Right atrium auricular region (tissue), 2 donors: ENCODE measurements around the gene GSTK1. TPM values are rescaled to one million over a fixed set of nuclear protein-coding genes. Genes with fewer than 3 reads are reported as not detected.

Source experiments
- DNase-seq: peaks from one replicate; pipeline ENCODE4 v3.0.0-alpha.2; 2019; ENCODE audit warnings: low spot score
- H3K27ac ChIP-seq, 2 donors: fragments of 200-600 bp; sonication (generic); 1 replicate in 1 of 2; 2 replicates in 1 of 2; pipeline ENCODE4 v1.5.1; 2016 to 2019
- H3K27me3 ChIP-seq, 2 donors: fragments of 200-600 bp; sonication (generic); one replicate each; pipeline versions ENCODE4 v1.5.1 to v1.6.0; 2017 to 2019
- H3K36me3 ChIP-seq: fragments of 200-600 bp; sonication (generic); one replicate; pipeline ENCODE4 v1.5.1; 2016
- H3K4me1 ChIP-seq, 2 donors: fragments of 200-600 bp; sonication (generic); one replicate each; pipeline versions ENCODE4 v1.5.1 to v1.6.0; 2017 to 2019
- H3K4me3 ChIP-seq, 2 donors: fragments of 200-600 bp; sonication (generic); 1 replicate in 1 of 2; 2 replicates in 1 of 2; pipeline ENCODE4 v1.5.1; 2017 to 2019; ENCODE audit warnings: mild to moderate bottlenecking in 1 of 2, moderate library complexity in 1 of 2
- H3K9me3 ChIP-seq, 2 donors: fragments of 200-600 bp; sonication (generic); one replicate each; pipeline ENCODE4 v1.5.1; 2019
- total RNA-seq, 2 donors: library from RNA; depleted of rRNA; stranded (reverse); fragments of >200 nt; gene quantifications; one replicate each; pipeline ENCODE4 v1.1.0, GENCODE V29; 2016
- TF ChIP-seq, protein P1 (sequence below), 2 donors: fragments of 200-600 bp; sonication (generic); IDR thresholded peaks; one replicate each; pipeline ENCODE4 v1.5.1; 2019; ENCODE audit warnings: antibody characterized with exemption in 2 of 2

Gene GSTK1
- total RNA-seq, 2 donors from 2014 or later = 169 to 270 TPM

DNA sequence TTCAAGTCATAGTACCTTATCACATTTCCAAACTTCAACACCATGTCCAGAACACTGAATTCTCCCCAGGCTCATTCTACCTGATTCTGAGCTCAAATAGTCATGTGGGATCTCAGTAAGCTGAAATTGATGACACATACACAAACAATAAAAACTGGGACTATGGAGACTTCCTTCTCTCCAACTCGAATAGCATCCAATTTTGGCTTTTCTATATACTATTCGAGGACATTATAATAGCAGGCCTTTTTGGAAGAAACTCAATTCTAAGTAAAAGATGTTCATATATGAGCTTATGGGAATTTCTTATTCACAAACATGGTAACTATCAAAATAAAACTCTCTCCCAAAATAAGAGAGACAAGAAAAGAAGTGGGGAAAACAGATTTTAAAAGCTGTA is 42.0 kb upstream of the GSTK1 start:
- no peaks in the 10 kb centered on the region for H3K4me1 ChIP-seq
- TF ChIP-seq, protein P1, sequence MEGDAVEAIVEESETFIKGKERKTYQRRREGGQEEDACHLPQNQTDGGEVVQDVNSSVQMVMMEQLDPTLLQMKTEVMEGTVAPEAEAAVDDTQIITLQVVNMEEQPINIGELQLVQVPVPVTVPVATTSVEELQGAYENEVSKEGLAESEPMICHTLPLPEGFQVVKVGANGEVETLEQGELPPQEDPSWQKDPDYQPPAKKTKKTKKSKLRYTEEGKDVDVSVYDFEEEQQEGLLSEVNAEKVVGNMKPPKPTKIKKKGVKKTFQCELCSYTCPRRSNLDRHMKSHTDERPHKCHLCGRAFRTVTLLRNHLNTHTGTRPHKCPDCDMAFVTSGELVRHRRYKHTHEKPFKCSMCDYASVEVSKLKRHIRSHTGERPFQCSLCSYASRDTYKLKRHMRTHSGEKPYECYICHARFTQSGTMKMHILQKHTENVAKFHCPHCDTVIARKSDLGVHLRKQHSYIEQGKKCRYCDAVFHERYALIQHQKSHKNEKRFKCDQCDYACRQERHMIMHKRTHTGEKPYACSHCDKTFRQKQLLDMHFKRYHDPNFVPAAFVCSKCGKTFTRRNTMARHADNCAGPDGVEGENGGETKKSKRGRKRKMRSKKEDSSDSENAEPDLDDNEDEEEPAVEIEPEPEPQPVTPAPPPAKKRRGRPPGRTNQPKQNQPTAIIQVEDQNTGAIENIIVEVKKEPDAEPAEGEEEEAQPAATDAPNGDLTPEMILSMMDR (IDR thresholded peaks at IDR 0.05) = no peak
- no peak for DNase-seq
- H3K27me3 ChIP-seq = no peaks in the 10 kb centered on the region
- no peaks in the 10 kb centered on the region for H3K36me3 ChIP-seq
- no peak overlapping the region for H3K4me3 ChIP-seq
- H3K27ac ChIP-seq = no peak overlapping the region
- H3K9me3 ChIP-seq = no peaks in the 10 kb centered on the region

GRCh38 chr7:143221737-143222136 is 41.5 kb upstream of the GSTK1 start, which contains the start of gene TAS2R40:
TAS2R40 (plus strand) TSS chr7:143222037; CDS start chr7:143222079, 42 bp downstream.
- TF ChIP-seq, protein P1 (IDR thresholded peaks at IDR 0.05) = no peak
- Histone ChIP-seq H3K4me1 (no peaks in the 10 kb centered on the region), H3K27ac (no peak within 1 kb of the TSS), H3K36me3 (no peaks in the 10 kb centered on the region), H3K27me3 (no peaks in the 10 kb centered on the region), H3K9me3 (no peaks in the 10 kb centered on the region), H3K4me3 (no peak within 1 kb of the TSS)
- no peak for DNase-seq

DNA sequence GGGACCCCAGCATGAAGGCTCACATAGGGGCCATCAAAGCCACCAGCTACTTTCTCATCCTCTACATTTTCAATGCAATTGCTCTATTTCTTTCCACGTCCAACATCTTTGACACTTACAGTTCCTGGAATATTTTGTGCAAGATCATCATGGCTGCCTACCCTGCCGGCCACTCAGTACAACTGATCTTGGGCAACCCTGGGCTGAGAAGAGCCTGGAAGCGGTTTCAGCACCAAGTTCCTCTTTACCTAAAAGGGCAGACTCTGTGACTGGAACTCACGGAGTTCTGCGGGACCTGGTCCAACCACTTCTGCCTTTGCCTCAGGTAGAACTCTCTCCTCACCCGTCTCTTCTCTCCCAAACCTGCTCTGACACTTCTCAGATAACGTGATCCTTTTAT is 40.5 kb upstream of the GSTK1 start:
- Histone ChIP-seq H3K4me3 (no peak overlapping the region), H3K9me3 (no peaks in the 10 kb centered on the region), H3K27ac (no peak overlapping the region), H3K36me3 (no peaks in the 10 kb centered on the region), H3K4me1 (no peaks in the 10 kb centered on the region), H3K27me3 (no peaks in the 10 kb centered on the region)
- TF ChIP-seq, protein P1 (IDR thresholded peaks at IDR 0.05) = no peak
- DNase-seq = no peak

DNA sequence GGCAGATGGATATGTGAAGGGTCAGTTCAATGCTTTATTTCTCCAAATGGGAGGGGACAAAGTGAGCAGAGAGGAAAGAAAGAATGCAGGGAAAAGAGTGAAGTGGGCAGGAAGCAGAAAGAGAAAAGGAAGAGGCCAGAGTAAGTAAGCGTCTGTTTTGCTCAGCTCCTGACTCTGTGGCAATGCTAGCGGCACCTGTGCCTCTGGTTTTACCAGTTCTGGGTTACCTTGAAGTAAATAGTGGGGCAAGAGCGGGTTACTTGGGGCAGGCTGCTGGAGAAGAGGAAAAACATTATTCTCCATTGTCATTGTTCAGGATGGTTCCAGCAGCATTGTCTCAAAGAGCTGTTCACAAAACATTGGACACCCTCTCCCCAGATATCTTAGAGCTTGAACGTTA is 39.5 kb upstream of the GSTK1 start:
- Histone ChIP-seq H3K9me3 (no peaks in the 10 kb centered on the region), H3K36me3 (no peaks in the 10 kb centered on the region), H3K27ac (no peak overlapping the region), H3K4me3 (no peak overlapping the region), H3K27me3 (no peaks in the 10 kb centered on the region), H3K4me1 (no peaks in the 10 kb centered on the region)
- no peak for DNase-seq
- TF ChIP-seq, protein P1 (IDR thresholded peaks at IDR 0.05) = no peak

- TF ChIP-seq, protein P1 (IDR thresholded peaks at IDR 0.05) = no peak
- Histone ChIP-seq H3K4me3 (no peak overlapping the region), H3K36me3 (no peaks in the 10 kb centered on the region)
Measured at GRCh38 chr7:143225047-143225446, 38.2 kb upstream of the GSTK1 start.

DNA sequence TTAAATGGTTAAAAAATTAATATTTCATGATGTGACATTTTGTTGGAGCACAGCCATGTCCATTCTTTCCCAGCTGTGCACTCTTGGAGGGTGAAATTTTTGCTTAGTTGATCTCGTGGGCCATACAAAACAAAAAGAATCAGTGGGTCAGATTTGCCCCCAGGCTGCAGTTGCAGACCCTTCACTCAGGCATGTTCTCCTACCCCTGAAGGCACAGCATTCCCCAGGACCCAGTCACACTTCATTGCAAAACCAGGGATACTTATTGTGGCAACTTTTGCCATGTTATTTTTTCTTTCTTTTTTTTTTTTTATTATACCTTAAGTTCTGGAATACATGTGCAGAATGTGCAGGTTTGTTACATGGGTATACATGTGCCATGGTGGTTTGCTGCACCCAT is 35.4 kb upstream of the GSTK1 start:
- no peaks in the 10 kb centered on the region for H3K9me3 ChIP-seq
- TF ChIP-seq, protein P1 (IDR thresholded peaks at IDR 0.05) = no peak
- DNase-seq = no peak
- H3K4me1 ChIP-seq = no peaks in the 10 kb centered on the region
- H3K27ac ChIP-seq = no peak overlapping the region
- H3K36me3 ChIP-seq = no peaks in the 10 kb centered on the region
- H3K4me3 ChIP-seq = no peak overlapping the region
- H3K27me3 ChIP-seq = no peaks in the 10 kb centered on the region

More at GRCh38 chr7:143225047-143225446, 38.2 kb upstream of the GSTK1 start:
- H3K4me1 ChIP-seq = no peaks in the 10 kb centered on the region
- no peak overlapping the region for H3K27ac ChIP-seq
- no peaks in the 10 kb centered on the region for H3K27me3 ChIP-seq
- no peak for DNase-seq
- H3K9me3 ChIP-seq = no peaks in the 10 kb centered on the region
